NCI-H2107 (cell line): ENCODE results near the gene ALDH3A1.

Experiments
- DNase-seq: peaks from one replicate; lab custom pipeline; 2025; lab: John Stamatoyannopoulos, UW

Gene ALDH3A1

DNA sequence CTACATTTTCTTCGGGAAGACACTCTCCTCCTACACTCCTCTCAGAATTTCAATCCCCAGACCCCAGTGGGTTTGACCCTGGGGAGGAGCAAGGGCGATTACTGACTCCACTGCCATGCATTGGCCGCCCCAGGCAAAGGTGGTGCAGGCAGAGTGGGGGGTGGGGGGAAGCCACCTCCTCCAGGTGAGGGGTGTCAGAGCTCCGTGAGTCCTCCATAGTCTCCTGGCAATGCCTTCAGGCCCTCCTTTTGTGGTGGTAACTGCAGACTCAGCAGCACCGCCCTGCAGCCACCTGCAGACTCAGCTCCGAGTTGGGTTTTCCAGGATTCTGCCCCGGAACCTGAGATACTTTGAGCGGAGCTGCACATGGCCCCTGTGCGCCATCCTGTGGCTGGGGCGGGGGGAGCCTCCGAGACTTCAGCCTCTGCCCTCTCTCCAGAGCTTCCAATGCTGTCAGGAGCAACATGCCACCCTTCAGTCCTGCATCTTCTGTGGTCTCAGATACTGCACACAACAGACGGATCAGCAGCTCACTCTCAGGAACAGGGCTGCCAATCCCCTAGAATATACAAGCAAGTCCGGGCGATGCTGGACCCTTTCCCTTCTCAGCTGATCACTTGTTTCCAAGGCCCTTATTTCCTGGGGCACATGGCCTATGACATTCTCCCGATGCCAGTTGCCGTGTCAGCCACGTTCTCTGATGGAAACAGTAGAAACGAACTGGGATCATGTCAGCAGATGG is 29.3 kb downstream of the ALDH3A1 start:
- DNase-seq: no peak

- DNase-seq: no peak
Observed at GRCh38 chr17:19718041-19718612, 30.0 kb downstream of the ALDH3A1 start.

DNA sequence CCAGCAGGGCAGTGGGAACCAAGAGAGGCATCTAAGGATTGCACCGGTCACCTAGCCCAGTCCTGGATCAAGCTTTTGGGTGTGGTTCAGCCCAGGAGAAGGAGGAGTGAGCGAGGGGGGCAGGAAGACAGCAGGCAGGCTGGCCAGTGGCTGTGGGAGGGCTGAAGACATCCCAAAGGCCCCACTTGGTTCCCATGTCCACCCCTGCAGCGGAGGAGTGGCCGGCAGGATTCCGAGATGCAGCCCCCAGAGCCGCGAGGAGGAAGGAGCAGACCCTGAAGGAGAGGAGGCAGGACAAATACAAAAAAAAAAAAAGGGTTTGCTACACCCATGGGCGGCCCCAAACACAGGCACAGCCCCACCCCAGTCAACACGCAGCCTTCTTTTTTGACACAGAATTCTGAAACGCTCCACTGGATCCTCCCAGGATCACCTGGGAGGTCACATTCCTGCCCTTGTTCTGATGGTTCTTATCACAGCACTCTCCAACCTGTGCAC is 30.6 kb downstream of the ALDH3A1 start:
- no peak for DNase-seq

GRCh38 chr17:19717031-19717360 is 31.1 kb downstream of the ALDH3A1 start:
- DNase-seq: no peak

- no peak for DNase-seq
Observed at GRCh38 chr17:19716108-19717030, 31.7 kb downstream of the ALDH3A1 start, which contains the start of gene SLC47A2. Gene SLC47A2 (minus strand): TSS chr17:19716584. CDS start chr17:19716555, 29 bp downstream.

DNA sequence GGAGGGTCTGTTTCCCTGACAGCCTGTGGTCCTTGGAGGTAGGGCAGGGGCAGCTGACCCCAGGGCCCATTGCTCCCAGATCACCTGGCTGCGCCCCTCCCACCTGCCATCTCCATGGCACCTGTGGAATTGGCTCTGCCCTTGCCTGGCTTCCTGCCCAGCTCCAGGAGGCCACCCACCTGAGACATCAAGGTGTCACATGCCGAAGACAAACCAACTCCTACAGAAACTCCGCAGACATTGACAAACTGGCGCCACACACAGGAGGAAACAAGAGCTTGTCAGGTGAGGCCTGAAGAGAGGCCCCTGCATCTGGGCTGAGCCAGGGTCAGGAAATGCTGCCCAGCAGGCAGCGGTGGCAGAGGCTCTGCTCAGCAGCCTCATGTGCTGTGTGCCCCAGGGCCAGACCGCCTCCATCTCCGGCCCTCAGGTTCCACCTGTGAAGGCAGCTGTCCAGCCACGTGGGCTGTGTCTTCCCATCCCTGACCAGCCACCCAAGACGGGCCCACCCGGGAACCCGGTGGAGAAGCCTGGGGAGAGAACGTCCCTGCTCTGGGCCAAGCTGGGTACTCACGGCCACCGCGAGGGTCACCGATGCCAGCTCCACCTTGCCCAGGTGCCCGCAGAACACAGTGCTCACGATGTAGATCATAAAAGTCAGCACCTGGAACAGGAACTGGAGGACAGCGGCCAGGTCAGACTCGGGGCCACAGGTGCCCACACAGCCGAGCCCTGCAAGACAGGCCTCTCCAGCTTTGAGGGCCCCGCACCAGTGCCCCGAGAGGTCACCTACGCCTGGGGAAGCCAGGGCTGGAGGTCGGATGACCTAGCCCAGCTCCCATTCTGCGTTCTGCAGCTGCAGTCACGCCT is 33.3 kb downstream of the ALDH3A1 start:
- DNase-seq: no peak

DNA sequence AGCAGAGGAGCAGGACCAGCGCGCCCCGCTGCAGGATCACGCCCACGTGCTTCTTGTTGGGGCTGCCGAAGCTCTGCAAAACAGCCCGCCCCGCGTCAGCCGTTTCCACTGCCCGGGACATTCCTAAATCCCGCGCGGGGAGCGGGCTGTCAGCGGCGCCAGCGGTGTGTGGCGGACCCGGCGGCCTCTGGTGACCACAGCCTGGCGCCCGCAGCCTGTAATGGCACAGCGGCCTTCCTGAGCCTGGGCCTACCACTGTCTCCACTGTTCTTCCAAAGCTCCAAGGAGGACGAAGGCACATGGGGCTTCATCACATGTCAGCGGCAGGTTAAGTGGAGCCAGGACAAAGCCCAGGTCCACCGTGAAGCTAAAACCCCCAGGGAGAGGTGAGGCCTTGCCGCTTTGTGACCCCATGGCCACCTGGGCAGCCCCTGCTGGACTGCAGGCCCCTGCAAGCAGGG is 34.2 kb downstream of the ALDH3A1 start:
- no peak for DNase-seq

DNA sequence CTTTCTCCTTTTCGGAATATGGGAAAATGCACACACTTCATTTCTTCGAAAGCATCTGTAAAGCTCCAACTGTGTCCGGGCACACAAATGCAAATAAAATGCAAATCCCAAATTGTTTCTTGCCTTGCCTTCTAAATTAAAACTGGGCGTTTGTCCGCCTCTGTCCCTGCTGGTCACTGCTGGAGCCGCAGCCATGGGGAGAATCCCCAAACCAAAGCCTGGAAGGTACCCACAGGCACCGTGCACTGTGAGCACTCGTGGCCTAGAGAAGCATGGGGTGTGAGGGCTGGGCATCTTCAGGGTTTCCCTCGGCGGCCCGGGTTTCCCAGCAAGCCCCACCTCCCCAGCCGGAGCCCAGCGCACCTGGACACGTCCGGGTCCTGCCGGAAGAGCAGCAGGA is 34.6 kb downstream of the ALDH3A1 start:
- no peak for DNase-seq

DNA sequence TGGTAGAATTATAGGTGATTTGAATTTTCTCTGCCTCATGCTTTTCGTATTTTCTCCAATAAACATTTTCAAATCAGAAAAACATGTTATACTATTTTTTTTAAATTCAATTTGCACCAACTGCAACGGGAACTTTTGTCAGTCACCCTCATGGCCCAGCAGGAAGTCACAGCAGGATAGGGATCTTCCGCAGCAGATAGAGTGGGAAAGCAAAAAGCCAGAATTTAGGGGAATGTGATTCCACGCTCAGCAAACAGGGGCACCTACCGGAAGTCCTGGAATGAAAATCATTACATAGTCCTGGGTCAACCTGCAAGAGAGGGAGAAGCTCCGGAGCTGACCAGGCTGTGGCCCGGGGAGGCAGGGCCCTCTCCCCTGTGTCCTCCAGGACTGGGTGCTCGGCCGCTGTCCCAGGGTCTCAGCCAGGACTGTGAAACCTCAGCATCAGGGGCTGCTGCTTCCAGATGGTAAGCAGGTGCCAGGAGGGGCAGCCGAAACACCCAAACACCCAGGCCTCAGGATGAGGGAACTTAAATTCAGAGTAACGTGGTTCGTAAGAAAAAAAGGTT is 35.6 kb downstream of the ALDH3A1 start:
- DNase-seq: no peak

- no peak for DNase-seq
Observed at GRCh38 chr17:19709841-19710240, 38.3 kb downstream of the ALDH3A1 start.

DNA sequence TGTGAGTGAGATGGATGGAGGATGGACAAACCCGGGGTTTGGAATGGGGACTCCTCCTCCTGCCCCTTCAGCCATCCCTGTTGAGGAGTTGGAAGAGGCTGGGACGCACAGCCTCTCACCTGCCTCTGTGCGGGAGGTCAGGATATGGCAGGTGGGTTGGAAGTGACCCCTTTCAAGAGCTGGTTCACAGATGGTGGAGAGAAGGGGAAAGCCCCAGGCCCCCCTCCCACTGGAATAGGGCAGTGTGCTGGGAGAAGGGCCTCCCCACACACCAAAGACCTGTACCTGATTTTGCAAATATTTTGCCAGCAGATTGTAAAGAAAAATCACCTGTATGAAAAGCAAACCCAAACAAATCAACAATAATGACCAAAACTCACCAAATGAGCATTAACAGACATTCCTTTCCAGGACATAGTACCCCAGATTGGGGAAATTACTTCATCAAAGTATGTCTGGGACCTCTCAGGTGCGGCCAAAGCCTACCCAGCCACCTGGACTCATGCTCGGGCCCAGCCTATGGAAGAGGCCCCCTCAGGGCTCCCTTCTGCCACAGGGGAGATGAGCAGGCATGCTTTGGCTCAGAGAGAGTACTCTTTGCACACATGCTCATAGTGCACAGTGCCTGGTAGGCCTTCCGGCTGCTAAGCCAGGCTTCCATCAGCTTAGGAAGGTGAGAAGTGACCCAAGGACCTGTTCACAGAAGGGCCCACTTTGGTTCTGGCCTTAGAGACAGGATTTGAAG is 39.5 kb downstream of the ALDH3A1 start:
- DNase-seq: no peak

GRCh38 chr17:19707728-19708221 is 40.3 kb downstream of the ALDH3A1 start:
- no peak for DNase-seq

DNA sequence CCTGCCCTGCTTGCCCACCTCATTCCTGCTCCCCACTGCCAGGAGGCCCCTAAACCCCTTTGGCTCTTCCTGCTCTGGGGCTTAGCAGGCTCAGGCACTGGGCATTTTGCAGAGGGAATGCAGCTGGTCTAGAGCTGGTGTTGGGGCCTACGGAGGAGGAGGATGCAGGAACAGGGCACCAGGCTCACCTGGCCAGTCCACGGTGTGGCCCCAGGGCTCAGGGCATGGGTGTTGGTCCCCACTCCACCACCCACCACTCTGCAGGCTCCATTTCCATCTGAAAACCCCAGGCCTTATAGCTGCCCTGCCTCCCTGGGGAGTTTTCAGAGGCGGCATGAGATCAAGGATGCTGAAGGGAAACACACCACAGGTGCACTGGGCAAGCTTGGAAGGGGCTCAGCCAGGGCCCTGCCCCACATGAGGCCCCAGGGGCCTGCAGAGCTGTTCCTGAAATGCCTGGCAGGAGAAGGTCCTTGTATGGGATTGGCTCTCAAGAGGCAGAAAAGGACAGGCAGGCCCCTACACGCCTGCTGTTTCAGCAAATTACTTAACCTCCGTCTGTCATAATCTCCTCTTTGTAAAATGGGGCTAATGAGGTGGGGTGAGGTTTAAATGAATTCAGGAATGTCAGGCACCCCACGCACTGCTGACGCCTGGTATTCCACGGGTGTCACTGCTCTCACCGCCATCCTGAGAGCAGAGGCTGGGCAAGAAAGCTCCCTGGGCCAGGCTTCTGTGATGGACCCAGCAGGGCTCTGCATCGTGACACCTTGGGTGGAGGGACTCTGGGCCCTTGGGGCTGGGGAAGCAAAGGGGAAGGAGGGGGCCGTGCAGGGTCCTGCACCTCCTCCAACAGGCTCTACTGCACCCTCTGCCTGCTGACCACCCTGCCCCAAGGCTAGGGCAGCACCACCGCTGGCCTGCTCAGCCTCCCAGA is 41.0 kb downstream of the ALDH3A1 start:
- peak; percentile 21 for DNase-seq

DNA sequence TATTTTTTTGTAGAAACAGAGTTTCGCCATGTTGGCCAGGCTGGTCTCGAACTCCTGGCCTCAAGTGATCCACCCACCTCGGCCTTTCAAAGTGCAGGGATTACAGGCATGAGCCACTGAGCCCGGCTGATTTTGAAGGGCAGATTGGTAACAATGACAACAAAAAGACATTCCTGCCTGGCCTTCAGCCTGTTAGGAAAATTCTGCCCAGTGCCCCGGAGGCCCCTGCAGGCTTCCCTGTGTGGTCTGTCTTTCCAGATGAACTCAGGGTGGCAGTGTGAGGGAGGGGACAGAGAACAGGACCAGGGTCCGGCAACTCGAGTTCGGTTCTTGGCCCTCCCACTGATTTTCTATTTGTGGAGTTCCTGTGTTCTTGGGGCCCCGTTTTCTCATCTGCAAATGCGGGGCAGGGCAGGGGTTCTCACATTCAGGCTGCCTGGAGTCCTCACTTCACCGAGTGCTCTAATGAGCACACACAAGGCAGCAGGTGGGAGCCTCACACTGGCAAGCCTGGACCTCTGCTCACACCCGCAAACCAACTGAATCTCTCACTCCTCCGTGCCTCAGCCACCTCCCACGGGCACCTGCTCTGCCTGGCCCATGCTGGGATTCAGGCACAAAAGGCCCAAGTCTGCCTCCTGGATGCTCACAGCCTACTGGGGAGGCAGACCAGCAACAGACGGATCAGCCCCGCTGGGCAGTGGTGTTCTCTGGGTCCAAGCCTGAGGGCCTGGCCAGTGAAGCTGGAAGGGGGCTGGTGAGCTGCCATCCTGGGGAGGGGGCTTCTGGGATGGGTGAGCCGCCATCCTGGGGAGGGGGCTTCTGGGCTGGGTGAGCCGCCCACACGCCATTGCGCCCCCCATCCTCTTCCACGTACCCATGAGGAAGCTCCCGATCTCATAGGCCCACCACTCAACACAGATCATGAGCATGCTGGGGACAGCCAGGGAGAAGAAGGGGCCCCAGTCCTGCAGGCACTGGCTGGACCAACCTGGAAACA is 42.0 kb downstream of the ALDH3A1 start:
- no peak for DNase-seq

DNA sequence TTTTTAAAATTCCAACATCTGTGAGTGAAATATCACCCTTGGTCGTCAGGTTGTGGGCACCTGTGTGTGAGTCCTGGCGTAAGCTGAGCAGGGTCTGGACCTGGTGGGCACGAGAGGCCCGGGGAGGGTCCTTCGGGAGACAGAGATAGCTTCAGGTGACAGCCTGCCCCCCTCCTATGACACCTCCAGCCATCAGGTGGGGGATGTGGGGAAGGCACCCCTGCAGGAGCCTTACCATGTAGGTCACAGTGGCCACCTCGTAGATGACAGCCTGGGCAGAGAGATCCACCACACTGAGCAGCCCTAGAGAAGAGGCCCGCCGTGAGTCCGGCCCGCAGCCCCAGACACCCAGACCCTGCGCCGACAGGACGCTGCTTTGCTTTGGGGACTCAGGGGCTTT is 42.9 kb downstream of the ALDH3A1 start:
- DNase-seq: no peak

DNA sequence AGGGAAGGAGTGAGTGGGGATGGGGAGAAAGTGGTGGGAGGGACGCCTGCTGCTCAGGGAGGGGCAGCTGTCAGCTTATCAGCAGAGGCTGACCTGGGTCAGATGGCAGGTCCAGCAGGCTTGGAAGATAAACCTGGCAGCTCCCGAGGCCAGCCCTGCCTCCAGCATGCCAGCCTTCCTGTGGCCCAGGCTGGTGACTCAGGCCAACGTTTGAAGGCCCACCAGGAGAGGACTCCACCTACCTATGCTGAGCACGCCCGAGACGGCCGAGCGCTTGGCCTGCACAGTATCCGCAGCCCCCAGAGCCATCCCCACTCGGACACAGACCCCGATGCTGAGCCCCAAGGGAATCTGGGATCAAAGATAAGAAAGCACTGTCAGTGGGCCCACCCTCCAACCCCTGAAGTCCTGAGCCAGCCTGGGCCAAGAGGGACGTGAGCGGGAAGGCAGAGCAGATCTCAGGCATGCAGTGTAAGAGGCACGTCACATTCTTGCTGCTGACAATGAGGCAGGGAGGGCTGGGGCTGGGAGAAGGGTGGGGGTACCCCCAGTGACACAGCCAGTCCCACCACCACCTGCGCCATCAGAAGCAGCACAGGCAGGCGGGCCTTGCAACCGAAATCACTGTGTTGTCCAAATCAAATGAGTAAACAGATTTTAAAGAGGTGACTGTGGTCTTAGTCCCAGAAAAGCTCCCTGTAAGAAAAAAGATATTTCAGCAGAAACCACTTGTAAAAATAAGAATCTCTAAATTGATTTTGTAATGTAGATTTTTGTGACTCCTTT is 44.1 kb downstream of the ALDH3A1 start:
- no peak for DNase-seq
